Inflammatory macrophage treated with lipopolysaccharide for 1 hour (primary cell): ENCODE measurements around the gene CDC40.
"Not testable (repeated sequence)": the region's sequence is repeated elsewhere in the genome, so short reads cannot be mapped to it uniquely, and the experiment has no call there.

Experiments
- DNase-seq, 2 donors: peaks; one replicate each; pipeline ENCODE4 v3.0.0-alpha.2; 2020 to 2022

The CDC40 gene

DNA sequence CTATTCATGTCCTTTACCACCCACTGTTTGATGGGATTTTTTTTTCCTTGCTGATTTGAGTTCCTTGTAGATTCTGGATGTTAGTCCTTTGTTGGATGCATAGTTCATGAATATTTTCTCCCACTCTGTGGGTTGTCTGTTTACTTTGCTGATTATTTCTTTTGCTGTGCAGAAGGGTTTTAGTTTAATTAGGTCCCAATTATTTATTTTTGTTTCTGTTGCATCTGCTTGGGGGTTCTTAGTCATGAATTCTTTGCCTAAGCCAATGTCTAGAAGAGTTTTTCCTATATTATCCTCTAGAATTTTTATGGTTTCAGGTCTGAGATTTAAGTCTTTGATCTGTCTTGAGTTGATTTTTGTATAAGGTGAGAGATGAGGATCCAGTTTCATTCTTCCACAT, 92.6 kb downstream of the CDC40 start:
- not testable (repeated sequence) for DNase-seq

DNA sequence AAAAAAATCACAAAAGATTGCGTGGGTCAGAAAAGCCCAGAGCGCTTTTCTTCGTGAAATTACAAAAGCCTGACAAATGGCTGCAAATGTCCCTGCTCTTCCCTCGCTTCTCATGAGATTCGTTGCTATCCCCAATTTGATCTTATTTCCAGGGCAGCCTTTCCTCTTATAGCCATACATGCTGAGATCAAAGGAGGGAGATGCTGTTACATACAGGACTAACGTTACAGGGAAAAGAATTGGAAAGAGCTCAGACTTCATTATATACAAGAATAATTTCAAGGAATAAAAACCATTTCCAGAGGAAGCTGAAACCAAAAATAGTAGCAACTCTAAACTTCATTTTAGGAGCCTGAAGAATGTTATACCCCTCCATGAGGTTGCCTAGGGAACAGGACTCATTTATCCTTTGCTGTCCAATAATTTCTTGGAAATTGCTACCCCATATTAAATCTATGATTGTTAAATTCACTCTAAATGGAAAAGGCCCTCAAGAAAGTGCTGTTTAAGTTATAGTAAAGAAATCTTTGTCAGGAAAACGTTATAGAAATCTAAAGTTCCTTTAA, 97.0 kb downstream of the CDC40 start:
- no peak for DNase-seq
